ENCODE results near the gene TBC1D5. TPM values are rescaled to one million over a fixed set of nuclear protein-coding genes. Genes with fewer than 3 reads are reported as not detected.

The TBC1D5 gene
- total RNA-seq, 1 experiment from 2014 or later: 181 TPM

Small RNA genes within 50 kb of the gene (small RNA-seq; reads per million reads assigned to genes)
- gene AC104451.1: not detected
- 0.16 reads per million for gene RNU7-10P
